Esophagus muscularis mucosa (tissue), 4 donors: ENCODE results near the gene ADAM30. TPM values are rescaled to one million over a fixed set of nuclear protein-coding genes. Genes with fewer than 3 reads are reported as not detected.

Experiments used
- DNase-seq: peaks from one replicate; pipeline ENCODE4 v3.0.0-alpha.2; 2017; ENCODE audit errors: extremely low spot score
- H3K27ac ChIP-seq, 4 donors: fragments of 200-600 bp; sonication (generic); replicated peaks in 1 of 4; 1 replicate in 3 of 4; 2 replicates in 1 of 4; pipeline ENCODE4 v1.5.1; 2016 to 2019; ENCODE audit warnings: mild to moderate bottlenecking in 1 of 4
- H3K27me3 ChIP-seq, 4 donors: fragments of 200-600 bp; sonication (generic); one replicate each; pipeline versions ENCODE4 v1.5.1 to v1.6.0; 2016 to 2019
- H3K36me3 ChIP-seq, 4 donors: fragments of 200-600 bp; sonication (generic); one replicate each; pipeline ENCODE4 v1.5.1; 2016 to 2019
- H3K4me1 ChIP-seq, 4 donors: fragments of 200-600 bp; sonication (generic); one replicate each; pipeline ENCODE4 v1.5.1; 2016 to 2019
- H3K4me3 ChIP-seq, 4 donors: fragments of 200-600 bp; sonication (generic); 1 replicate in 2 of 4; 2 replicates in 2 of 4; pipeline ENCODE4 v1.5.1; 2016 to 2019; ENCODE audit warnings: mild to moderate bottlenecking in 4 of 4, moderate library complexity in 1 of 4
- H3K9me3 ChIP-seq, 4 donors: fragments of 200-600 bp; sonication (generic); 1 replicate in 3 of 4; 2 replicates in 1 of 4; pipeline ENCODE4 v1.5.1; 2016 to 2019
- EP300 ChIP-seq: sonication (generic); formaldehyde crosslinking; IDR thresholded peaks from one replicate; pipeline ENCODE4 v1.6.1; 2017; ENCODE audit warnings: antibody characterized with exemption
- POLR2A ChIP-seq: fragments of 450-650 bp; IDR thresholded peaks from one replicate; pipeline ENCODE4 v1.6.1; 2017; ENCODE audit warnings: antibody characterized with exemption, moderate library complexity, mild to moderate bottlenecking, low read depth
- POLR2AphosphoS5 ChIP-seq, 2 donors: sonication (generic); formaldehyde crosslinking; IDR thresholded peaks; one replicate each; pipeline ENCODE4 v1.6.1; 2017; ENCODE audit warnings: antibody characterized with exemption in 2 of 2
- WGBS: methylation state at CpG from one replicate; pipeline ENCODE4 v1.1.5; 2018; 5-methylcytosine and 5-hydroxymethylcytosine counted together
- intact Hi-C: fragments of 100-400 bp; cut with DNase I; formaldehyde crosslinking; loops from one replicate; pipeline ENCODE4 v1.15.1; 2023
- total RNA-seq, 4 donors: library from RNA; depleted of rRNA; stranded (reverse); fragments of >200 nt; gene quantifications; one replicate each; pipeline versions ENCODE4 v1.1.0 to v1.2.1, GENCODE V29; 2016
- TF ChIP-seq, protein P1 (sequence below), 3 experiments: fragments of 200-600 bp in 2 of 3; fragments of 450-650 bp in 1 of 3; sonication (generic) in 2 of 3; IDR thresholded peaks; one replicate each; pipeline ENCODE4 v1.5.1; 2017 to 2019; ENCODE audit warnings: antibody characterized with exemption in 3 of 3, mild to moderate bottlenecking in 2 of 3, moderate library complexity in 1 of 3

ADAM30 gene
- total RNA-seq, 4 donors from 2014 or later, result not detected

DNA sequence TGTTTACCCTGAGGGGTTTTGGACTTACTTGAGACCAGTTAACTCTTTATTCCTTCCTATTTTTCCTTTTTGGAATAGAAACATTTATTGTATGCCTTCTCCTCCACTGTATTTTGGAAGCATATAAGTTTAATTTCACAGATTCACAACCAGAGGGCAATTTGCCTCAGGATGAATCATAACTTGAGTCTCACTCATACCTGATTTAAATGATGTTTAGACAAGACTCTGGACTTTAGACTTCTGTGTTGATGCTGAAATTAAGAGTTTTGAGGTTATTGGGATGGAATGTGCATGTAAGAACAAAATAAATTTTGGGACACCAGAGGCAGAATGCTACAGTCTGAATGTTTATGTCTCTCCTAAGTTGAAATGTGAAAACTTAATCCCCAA, 7.1 kb upstream of the ADAM30 start:
- Histone ChIP-seq H3K4me1 (no peaks in the 10 kb centered on the region), H3K27me3 (no peaks in the 10 kb centered on the region), H3K36me3 (no peaks in the 10 kb centered on the region), H3K9me3 (no peaks in the 10 kb centered on the region), H3K27ac (no peak overlapping the region), H3K4me3 (no peak overlapping the region)
- no peak for TF ChIP-seq POLR2A
- no peak for TF ChIP-seq POLR2AphosphoS5 (IDR thresholded peaks at IDR 0.05)
- no peak for TF ChIP-seq EP300
- intact Hi-C loops, result no loop called here
- no peak for DNase-seq

DNA sequence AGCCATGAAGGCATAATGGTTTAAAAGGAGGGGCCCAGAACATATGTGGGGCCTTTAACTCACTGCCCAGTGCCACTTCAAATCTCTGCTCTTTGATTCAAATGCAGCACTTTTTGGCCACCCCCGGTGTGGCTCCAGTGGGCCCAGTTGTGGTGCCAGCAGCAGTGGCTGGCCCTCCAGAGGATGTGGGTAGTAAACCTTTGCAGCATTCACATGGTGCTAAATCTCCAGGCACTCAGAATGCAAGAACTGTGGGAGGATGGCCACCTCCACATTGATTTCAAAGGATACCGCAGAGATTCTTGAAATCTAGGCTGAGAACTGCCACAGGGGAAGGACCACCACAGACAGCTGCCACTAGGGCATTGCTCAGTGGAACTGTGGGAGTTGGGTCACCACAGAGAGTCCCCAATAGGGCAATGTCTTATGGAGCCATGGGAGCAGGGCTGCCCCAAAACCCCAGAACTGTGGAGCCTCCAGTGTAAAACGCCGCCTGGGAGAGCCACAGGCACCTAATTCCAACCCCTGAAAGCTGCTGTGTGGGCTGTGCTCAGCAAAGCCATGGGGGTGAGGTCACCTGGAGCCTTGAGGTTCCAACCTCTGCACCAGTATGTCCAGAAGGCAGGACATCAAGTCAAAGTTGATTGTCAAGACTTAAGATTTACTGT, 6.6 kb upstream of the ADAM30 start:
- Histone ChIP-seq H3K36me3 (no peaks in the 10 kb centered on the region), H3K9me3 (no peaks in the 10 kb centered on the region), H3K27ac (no peak overlapping the region), H3K4me3 (no peak overlapping the region), H3K4me1 (no peaks in the 10 kb centered on the region), H3K27me3 (no peaks in the 10 kb centered on the region)
- peak; percentile 55 for DNase-seq
- 74% methylated on average over 4 of the region's 4 CpGs for WGBS
- TF ChIP-seq POLR2A (no peak), EP300 (no peak), POLR2AphosphoS5 (IDR thresholded peaks at IDR 0.05) (no peak)
- TF ChIP-seq, protein P1, sequence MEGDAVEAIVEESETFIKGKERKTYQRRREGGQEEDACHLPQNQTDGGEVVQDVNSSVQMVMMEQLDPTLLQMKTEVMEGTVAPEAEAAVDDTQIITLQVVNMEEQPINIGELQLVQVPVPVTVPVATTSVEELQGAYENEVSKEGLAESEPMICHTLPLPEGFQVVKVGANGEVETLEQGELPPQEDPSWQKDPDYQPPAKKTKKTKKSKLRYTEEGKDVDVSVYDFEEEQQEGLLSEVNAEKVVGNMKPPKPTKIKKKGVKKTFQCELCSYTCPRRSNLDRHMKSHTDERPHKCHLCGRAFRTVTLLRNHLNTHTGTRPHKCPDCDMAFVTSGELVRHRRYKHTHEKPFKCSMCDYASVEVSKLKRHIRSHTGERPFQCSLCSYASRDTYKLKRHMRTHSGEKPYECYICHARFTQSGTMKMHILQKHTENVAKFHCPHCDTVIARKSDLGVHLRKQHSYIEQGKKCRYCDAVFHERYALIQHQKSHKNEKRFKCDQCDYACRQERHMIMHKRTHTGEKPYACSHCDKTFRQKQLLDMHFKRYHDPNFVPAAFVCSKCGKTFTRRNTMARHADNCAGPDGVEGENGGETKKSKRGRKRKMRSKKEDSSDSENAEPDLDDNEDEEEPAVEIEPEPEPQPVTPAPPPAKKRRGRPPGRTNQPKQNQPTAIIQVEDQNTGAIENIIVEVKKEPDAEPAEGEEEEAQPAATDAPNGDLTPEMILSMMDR (IDR thresholded peaks at IDR 0.05), result no peak
- intact Hi-C loops, result no loop called here

DNA sequence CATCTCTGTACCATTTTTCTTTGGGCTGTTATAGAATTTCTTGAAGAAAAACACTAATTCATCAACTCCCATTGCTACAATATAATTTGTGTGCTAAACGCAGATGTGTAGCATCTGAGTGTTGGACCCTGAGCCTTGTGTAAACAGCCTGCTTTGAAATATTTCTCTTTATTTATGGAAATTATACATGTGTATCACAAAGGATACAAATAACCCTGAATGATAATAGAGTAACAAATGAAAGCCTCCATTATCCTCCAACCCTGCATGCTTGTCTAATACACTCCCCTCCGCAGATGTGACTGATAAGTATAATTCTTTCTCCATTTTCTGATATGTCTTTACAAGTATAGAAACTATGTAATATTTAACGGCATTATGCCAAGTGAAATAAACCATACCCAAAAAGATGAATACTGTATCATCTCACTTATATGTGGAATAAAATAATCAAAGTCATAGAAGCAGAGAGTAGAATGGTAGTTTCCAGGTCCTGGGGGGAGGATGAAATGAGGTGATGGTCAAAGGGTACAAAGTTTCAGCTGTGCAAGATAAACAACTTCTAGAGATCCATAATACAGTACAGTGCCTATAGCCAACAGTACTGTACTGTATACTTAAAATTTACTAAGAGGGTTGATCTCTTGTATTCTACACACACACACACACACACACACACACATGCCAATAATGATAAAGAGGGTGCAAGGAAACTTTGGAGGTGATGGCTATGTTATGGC, 2.8 kb upstream of the ADAM30 start:
- intact Hi-C loops, result no loop called here
- Histone ChIP-seq H3K27ac (no peak overlapping the region), H3K27me3 (peaks cover 0 to 14% (median 0%) of the 10 kb centered on the region in 4 donors), H3K36me3 (no peaks in the 10 kb centered on the region), H3K4me3 (no peak overlapping the region), H3K4me1 (no peaks in the 10 kb centered on the region), H3K9me3 (no peaks in the 10 kb centered on the region)
- WGBS, result 83% methylated on average over 3 of the region's 3 CpGs
- no peak for TF ChIP-seq POLR2A
- TF ChIP-seq POLR2AphosphoS5 (IDR thresholded peaks at IDR 0.05), result no peak
- TF ChIP-seq, protein P1 (IDR thresholded peaks at IDR 0.05), result no peak
- no peak for TF ChIP-seq EP300
- no peak for DNase-seq

DNA sequence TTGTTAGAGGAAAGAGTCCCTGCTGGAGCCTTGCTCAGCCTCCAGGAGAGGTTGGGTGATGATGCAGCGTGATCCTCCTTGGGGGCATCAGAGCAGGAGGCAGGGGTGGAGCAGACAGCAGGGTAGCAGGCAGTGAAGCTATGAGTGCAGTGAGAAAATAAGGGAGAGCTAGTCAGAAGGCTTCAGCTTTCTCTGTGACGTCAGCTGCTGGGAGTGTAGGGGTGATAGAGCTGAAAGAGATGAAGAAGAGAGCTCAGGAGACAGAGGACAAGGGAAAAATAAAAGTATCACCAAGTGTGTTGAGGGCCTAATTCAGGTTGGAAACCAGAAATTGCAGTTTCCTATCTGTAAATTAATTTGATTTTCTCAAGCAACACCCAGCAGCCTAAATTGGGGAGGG, 2.2 kb upstream of the ADAM30 start:
- Histone ChIP-seq H3K27ac (no peak overlapping the region), H3K4me1 (no peaks in the 10 kb centered on the region), H3K36me3 (no peaks in the 10 kb centered on the region), H3K9me3 (no peaks in the 10 kb centered on the region), H3K4me3 (no peak overlapping the region), H3K27me3 (peaks cover 0 to 14% (median 0%) of the 10 kb centered on the region in 4 donors)
- intact Hi-C loops, result no loop called here
- 69% methylated on average over 2 of the region's 2 CpGs for WGBS
- DNase-seq, result peak; percentile 45
- TF ChIP-seq EP300 (no peak), POLR2A (no peak), POLR2AphosphoS5 (IDR thresholded peaks at IDR 0.05) (no peak)
- TF ChIP-seq, protein P1 (IDR thresholded peaks at IDR 0.05), result no peak

DNA sequence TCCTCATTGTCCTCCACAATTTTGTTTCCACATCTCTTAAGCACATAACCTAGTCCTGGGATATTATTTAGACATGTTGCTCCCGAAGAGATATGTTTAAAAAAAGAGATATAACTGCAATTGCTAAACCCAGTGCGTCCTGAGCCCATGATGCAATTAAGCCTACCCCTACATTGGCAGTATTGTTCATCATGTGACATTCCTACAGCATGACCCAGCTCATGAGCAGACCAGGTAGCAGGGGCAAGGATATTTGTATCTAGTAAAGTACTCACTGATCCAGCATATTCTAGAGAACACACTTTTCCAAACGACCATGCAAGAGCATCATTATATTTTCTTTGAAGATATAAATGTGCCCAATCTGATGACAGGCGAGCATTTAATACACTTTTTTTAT, 1.2 kb downstream of the ADAM30 start:
- no peaks in the 10 kb centered on the region for H3K4me1 ChIP-seq
- no peak for DNase-seq
- no peaks in the 10 kb centered on the region for H3K9me3 ChIP-seq
- H3K4me3 ChIP-seq, result no peak overlapping the region
- 92% methylated on average over 4 of the region's 4 CpGs for WGBS
- TF ChIP-seq POLR2AphosphoS5 (IDR thresholded peaks at IDR 0.05) (no peak), EP300 (no peak), POLR2A (no peak)
- TF ChIP-seq, protein P1 (IDR thresholded peaks at IDR 0.05), result no peak
- intact Hi-C loops, result no loop called here
- H3K36me3 ChIP-seq, result no peaks in the 10 kb centered on the region
- H3K27ac ChIP-seq, result no peak overlapping the region
- peaks cover 0 to 14% (median 0%) of the 10 kb centered on the region in 4 donors for H3K27me3 ChIP-seq
